HepG2 (cell line): ENCODE results near the gene IYD. TPM values are rescaled to one million over a fixed set of nuclear protein-coding genes. Genes with fewer than 3 reads are reported as not detected.

Experiments used
- ARNT2 ChIP-seq: sonication (generic); formaldehyde crosslinking; IDR thresholded peaks from 2 replicates; pipeline ENCODE4 v1.8.0; 2022; ENCODE audit warnings: mild to moderate bottlenecking, low read depth, missing genetic modification reagents, moderate library complexity
- CREB1 ChIP-seq, 2 experiments: fragments of 450-650 bp in 1 of 2; IDR thresholded peaks; 2 replicates each; pipeline ENCODE4 v1.6.1; 2016 to 2017; ENCODE audit warnings: control low read depth in 1 of 2, mild to moderate bottlenecking in 1 of 2, missing compliant biosample characterization in 1 of 2, missing genetic modification characterization in 1 of 2
- ESRRA ChIP-seq: sonication (generic); formaldehyde crosslinking; IDR thresholded peaks from 2 replicates; pipeline ENCODE4 v1.5.1; 2020; ENCODE audit warnings: mild to moderate bottlenecking, low read depth, missing genetic modification reagents
- FOXP1 ChIP-seq, 2 experiments: fragments of 450-650 bp in 1 of 2; IDR thresholded peaks; 2 replicates each; pipeline ENCODE4 v1.6.1; 2017 to 2018; ENCODE audit warnings: antibody characterized with exemption in 1 of 2
- MTF2 ChIP-seq: sonication (generic); formaldehyde crosslinking; IDR thresholded peaks from 2 replicates; pipeline ENCODE4 v1.5.0; 2020; ENCODE audit warnings: missing genetic modification reagents, borderline replicate concordance
- NFATC3 ChIP-seq: sonication (generic); formaldehyde crosslinking; IDR thresholded peaks from 2 replicates; pipeline ENCODE4 v1.5.1; 2020; ENCODE audit warnings: mild to moderate bottlenecking, missing genetic modification reagents
- RXRA ChIP-seq: sonication (generic); formaldehyde crosslinking; IDR thresholded peaks from 2 replicates; pipeline ENCODE4 v1.5.1; 2020; ENCODE audit warnings: missing genetic modification reagents
- TMF1 ChIP-seq: sonication (generic); formaldehyde crosslinking; IDR thresholded peaks from 2 replicates; pipeline ENCODE4 v1.8.1; 2022; ENCODE audit warnings: low read depth, missing genetic modification reagents
- ZFAT ChIP-seq: sonication (generic); formaldehyde crosslinking; conservative IDR thresholded peaks from 2 replicates; pipeline ENCODE4 v1.8.1; 2023; ENCODE audit warnings: missing genetic modification reagents, inconsistent platforms
- ZNF207 ChIP-seq: fragments of 450-650 bp; IDR thresholded peaks from 2 replicates; pipeline ENCODE4 v1.6.1; 2016; ENCODE audit warnings: antibody characterized with exemption, borderline replicate concordance
- ZNF274 ChIP-seq: sonication (generic); formaldehyde crosslinking; IDR thresholded peaks from 2 replicates; pipeline ENCODE4 v1.5.1; 2020; ENCODE audit warnings: mild to moderate bottlenecking, missing genetic modification reagents
- ZNF570 ChIP-seq: sonication (generic); formaldehyde crosslinking; IDR thresholded peaks from 2 replicates; pipeline ENCODE4 v1.4.0; 2020; ENCODE audit warnings: mild to moderate bottlenecking, missing genetic modification reagents, borderline replicate concordance
- ZNF644 ChIP-seq: IDR thresholded peaks from 2 replicates; pipeline ENCODE4 v1.6.1; 2016; ENCODE audit warnings: low read depth
- polyA plus RNA-seq, 8 experiments: library from polyadenylated mRNA; depleted of rRNA in 3 of 8; stranded (reverse) in 7 of 8; unstranded in 1 of 8; fragments of >200 nt; fragmentation: Illumina TruSeq in 4 of 8; extraction: Trizol in 4 of 8; gene quantifications; 2 replicates each; pipeline versions ENCODE4 v1.2.1 to v1.2.3, GENCODE V29; 2011 to 2016; ENCODE audit warnings: low read depth in 4 of 8, missing spikeins in 1 of 8, mixed read lengths in 1 of 8; ENCODE audit not compliant: insufficient read depth in 1 of 8
- total RNA-seq, 5 experiments: library from RNA; depleted of rRNA; stranded (reverse); fragments of >200 nt; fragmentation: Illumina TruSeq; extraction: Trizol; gene quantifications; 2 replicates each; pipeline ENCODE4 v1.2.3, GENCODE V29; 2016; ENCODE audit warnings: low read depth in 1 of 5
- TF ChIP-seq, protein P1 (sequence below): sonication (generic); formaldehyde crosslinking; IDR thresholded peaks from 2 replicates; pipeline ENCODE4 v1.8.0; 2022; ENCODE audit warnings: low read depth, missing genetic modification reagents
- TF ChIP-seq, protein P2 (sequence below), 2 experiments: fragments of 450-650 bp in 1 of 2; sonication (generic) in 1 of 2; formaldehyde crosslinking; IDR thresholded peaks; 2 replicates each; pipeline versions ENCODE4 v1.5.0 to v1.8.0; 2020 to 2022; ENCODE audit warnings: mild to moderate bottlenecking in 1 of 2, missing genetic modification reagents in 1 of 2
- TF ChIP-seq, protein P3 (sequence below): IDR thresholded peaks from 2 replicates; pipeline ENCODE4 v1.4.0; 2020; ENCODE audit warnings: mild to moderate bottlenecking, missing genetic modification reagents
- TF ChIP-seq, protein P4 (sequence below): sonication (generic); formaldehyde crosslinking; IDR thresholded peaks from 2 replicates; pipeline ENCODE4 v1.5.0; 2020; ENCODE audit warnings: missing genetic modification reagents, mild to moderate bottlenecking, borderline replicate concordance
- TF ChIP-seq, protein P5 (sequence below): sonication (generic); formaldehyde crosslinking; conservative IDR thresholded peaks from 2 replicates; pipeline ENCODE4 v1.8.0; 2022; ENCODE audit warnings: missing genetic modification reagents

The IYD gene
- total and polyA plus RNA-seq, 2 of the 13 experiments (the other 11 are each of a cell fraction or from before 2014, with no cell fraction given) = 0.01 to 0.46 TPM

DNA sequence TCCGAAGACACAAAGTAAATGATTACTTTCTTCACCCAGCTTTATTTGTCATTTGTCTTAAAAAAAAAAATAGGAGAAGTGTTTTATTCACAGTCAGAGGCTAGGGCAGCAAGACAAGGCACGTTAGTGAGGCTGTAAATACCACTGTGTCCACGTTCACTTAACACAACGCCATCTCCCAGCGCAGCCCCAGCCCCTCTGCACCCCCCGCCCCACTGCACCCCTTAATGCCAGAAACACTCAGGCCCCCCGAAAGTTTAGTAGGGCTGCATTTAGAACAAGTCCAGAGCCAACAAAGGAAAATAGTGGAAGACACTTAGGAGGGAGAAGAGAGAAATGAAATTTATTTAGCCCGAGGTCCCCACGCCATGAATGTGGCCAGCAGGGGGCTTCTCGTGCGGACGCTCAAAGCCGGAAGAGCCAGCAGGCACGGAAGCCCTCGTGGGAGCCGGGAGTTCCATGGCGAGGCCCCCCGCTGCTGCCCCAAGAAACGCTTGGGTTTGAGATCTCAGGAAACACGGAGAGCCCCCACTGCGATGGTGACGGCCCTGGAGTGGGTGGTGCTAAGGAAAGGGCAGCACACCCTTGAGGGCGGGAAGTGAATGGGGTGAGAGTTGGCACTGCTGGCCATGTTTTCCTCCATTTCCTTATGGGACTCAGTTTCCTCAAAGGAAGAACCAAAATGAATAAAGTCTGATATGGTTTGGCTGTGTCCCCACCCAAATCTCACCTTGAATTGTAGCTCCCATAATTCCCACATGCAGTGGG is 50.2 kb downstream of the IYD start (continued):
- TF ChIP-seq, protein P1, sequence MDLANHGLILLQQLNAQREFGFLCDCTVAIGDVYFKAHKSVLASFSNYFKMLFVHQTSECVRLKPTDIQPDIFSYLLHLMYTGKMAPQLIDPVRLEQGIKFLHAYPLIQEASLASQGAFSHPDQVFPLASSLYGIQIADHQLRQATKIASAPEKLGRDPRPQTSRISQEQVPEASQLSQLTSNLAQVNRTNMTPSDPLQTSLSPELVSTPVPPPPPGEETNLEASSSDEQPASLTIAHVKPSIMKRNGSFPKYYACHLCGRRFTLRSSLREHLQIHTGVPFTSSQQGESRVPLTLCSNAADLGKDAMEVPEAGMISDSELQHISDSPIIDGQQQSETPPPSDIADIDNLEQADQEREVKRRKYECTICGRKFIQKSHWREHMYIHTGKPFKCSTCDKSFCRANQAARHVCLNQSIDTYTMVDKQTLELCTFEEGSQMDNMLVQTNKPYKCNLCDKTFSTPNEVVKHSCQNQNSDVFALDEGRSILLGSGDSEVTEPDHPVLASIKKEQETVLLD (CRISPR knock-in tag) = no peak
- TF ChIP-seq ZNF644 (CRISPR knock-in tag) = peak; percentile 23; the same call in 1 of the 2 replicates
- TF ChIP-seq, protein P2, sequence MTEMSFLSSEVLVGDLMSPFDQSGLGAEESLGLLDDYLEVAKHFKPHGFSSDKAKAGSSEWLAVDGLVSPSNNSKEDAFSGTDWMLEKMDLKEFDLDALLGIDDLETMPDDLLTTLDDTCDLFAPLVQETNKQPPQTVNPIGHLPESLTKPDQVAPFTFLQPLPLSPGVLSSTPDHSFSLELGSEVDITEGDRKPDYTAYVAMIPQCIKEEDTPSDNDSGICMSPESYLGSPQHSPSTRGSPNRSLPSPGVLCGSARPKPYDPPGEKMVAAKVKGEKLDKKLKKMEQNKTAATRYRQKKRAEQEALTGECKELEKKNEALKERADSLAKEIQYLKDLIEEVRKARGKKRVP (CRISPR knock-in tag; IDR thresholded peaks at IDR 0.05) = no peak
- no peak for TF ChIP-seq ARNT2 (CRISPR knock-in tag)
- TF ChIP-seq TMF1 (CRISPR knock-in tag) = no peak
- no peak for TF ChIP-seq ESRRA (CRISPR knock-in tag)
- TF ChIP-seq ZNF274 (CRISPR knock-in tag) = peak; percentile 55; the same call in 1 of the 2 replicates
- TF ChIP-seq, protein P3, sequence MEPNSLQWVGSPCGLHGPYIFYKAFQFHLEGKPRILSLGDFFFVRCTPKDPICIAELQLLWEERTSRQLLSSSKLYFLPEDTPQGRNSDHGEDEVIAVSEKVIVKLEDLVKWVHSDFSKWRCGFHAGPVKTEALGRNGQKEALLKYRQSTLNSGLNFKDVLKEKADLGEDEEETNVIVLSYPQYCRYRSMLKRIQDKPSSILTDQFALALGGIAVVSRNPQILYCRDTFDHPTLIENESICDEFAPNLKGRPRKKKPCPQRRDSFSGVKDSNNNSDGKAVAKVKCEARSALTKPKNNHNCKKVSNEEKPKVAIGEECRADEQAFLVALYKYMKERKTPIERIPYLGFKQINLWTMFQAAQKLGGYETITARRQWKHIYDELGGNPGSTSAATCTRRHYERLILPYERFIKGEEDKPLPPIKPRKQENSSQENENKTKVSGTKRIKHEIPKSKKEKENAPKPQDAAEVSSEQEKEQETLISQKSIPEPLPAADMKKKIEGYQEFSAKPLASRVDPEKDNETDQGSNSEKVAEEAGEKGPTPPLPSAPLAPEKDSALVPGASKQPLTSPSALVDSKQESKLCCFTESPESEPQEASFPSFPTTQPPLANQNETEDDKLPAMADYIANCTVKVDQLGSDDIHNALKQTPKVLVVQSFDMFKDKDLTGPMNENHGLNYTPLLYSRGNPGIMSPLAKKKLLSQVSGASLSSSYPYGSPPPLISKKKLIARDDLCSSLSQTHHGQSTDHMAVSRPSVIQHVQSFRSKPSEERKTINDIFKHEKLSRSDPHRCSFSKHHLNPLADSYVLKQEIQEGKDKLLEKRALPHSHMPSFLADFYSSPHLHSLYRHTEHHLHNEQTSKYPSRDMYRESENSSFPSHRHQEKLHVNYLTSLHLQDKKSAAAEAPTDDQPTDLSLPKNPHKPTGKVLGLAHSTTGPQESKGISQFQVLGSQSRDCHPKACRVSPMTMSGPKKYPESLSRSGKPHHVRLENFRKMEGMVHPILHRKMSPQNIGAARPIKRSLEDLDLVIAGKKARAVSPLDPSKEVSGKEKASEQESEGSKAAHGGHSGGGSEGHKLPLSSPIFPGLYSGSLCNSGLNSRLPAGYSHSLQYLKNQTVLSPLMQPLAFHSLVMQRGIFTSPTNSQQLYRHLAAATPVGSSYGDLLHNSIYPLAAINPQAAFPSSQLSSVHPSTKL (CRISPR knock-in tag) = 0 out of 2 replicates have a peak, but pooled peaks have one; percentile 19
- no peak for TF ChIP-seq ZNF207
- TF ChIP-seq CREB1 (IDR thresholded peaks at IDR 0.05) = no peak
- no peak for TF ChIP-seq CREB1 (CRISPR knock-in tag; IDR thresholded peaks at IDR 0.05)
- TF ChIP-seq, protein P4, sequence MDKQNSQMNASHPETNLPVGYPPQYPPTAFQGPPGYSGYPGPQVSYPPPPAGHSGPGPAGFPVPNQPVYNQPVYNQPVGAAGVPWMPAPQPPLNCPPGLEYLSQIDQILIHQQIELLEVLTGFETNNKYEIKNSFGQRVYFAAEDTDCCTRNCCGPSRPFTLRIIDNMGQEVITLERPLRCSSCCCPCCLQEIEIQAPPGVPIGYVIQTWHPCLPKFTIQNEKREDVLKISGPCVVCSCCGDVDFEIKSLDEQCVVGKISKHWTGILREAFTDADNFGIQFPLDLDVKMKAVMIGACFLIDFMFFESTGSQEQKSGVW = no peak
- TF ChIP-seq, protein P5, sequence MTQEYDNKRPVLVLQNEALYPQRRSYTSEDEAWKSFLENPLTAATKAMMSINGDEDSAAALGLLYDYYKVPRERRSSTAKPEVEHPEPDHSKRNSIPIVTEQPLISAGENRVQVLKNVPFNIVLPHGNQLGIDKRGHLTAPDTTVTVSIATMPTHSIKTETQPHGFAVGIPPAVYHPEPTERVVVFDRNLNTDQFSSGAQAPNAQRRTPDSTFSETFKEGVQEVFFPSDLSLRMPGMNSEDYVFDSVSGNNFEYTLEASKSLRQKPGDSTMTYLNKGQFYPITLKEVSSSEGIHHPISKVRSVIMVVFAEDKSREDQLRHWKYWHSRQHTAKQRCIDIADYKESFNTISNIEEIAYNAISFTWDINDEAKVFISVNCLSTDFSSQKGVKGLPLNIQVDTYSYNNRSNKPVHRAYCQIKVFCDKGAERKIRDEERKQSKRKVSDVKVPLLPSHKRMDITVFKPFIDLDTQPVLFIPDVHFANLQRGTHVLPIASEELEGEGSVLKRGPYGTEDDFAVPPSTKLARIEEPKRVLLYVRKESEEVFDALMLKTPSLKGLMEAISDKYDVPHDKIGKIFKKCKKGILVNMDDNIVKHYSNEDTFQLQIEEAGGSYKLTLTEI (CRISPR knock-in tag) = no peak
- TF ChIP-seq ZNF570 (CRISPR knock-in tag) = no peak
- peak; percentile 31; the same call in 1 of the 2 replicates for TF ChIP-seq RXRA (CRISPR knock-in tag)
- no peak for TF ChIP-seq ZFAT
- TF ChIP-seq MTF2 (CRISPR knock-in tag) = no peak
- no peak for TF ChIP-seq FOXP1 (IDR thresholded peaks at IDR 0.05)
- TF ChIP-seq FOXP1 (CRISPR knock-in tag; IDR thresholded peaks at IDR 0.05) = no peak
- TF ChIP-seq NFATC3 (CRISPR knock-in tag) = 0 out of 2 replicates have a peak, but pooled peaks have one; percentile 32
